ENCODE measurements around the gene CAVIN2.

DNA sequence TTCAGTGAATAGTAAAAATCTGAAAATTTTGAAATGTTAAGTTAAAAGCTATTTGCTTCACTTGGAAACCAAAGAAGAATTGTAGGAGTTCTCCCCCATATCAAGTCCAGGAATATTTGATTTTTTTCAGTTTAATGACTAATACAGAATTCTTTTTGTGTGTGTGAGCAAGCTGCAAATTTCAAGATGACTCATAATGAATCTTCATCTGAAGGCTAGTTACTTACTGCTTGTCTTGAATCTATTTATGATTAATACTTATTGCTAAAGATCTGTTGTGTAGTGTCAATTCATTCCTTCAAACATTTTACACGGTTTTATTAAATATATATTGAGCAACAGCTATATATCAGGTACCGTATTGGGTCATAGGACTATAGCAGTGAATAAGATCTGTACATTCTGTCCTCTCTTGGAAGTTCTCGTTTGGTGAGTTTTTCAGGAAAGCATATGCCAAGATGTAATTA is 47.8 kb upstream of the CAVIN2 start:
- TF ChIP-seq SETDB1 (IDR thresholded peaks at IDR 0.05; ENCODE audit: insufficient read length, low read length) (no peak), ZNF416 (tag by site-specific recombination; IDR thresholded peaks at IDR 0.05) (no peak), ZNF302 (tag by site-specific recombination; IDR thresholded peaks at IDR 0.05; ENCODE audit: low read depth) (no peak), ZNF202 (tag by site-specific recombination; IDR thresholded peaks at IDR 0.05; ENCODE audit: borderline replicate concordance) (no peak), ZNF777 (tag by site-specific recombination; IDR thresholded peaks at IDR 0.05; ENCODE audit: borderline replicate concordance) (no peak), ZNF274 (IDR thresholded peaks at IDR 0.05; ENCODE audit: low read length) (no peak), ZNF274 (tag by site-specific recombination; IDR thresholded peaks at IDR 0.05; ENCODE audit: borderline replicate concordance) (no peak), ZEB2 (tag by site-specific recombination; IDR thresholded peaks at IDR 0.05) (no peak), ZNF76 (tag by site-specific recombination; IDR thresholded peaks at IDR 0.05; ENCODE audit: borderline replicate concordance, low read depth) (no peak), YY1 (tag by site-specific recombination; IDR thresholded peaks at IDR 0.05) (no peak), ZNF112 (tag by site-specific recombination; IDR thresholded peaks at IDR 0.05) (no peak)
- TF ChIP-seq, protein P1, sequence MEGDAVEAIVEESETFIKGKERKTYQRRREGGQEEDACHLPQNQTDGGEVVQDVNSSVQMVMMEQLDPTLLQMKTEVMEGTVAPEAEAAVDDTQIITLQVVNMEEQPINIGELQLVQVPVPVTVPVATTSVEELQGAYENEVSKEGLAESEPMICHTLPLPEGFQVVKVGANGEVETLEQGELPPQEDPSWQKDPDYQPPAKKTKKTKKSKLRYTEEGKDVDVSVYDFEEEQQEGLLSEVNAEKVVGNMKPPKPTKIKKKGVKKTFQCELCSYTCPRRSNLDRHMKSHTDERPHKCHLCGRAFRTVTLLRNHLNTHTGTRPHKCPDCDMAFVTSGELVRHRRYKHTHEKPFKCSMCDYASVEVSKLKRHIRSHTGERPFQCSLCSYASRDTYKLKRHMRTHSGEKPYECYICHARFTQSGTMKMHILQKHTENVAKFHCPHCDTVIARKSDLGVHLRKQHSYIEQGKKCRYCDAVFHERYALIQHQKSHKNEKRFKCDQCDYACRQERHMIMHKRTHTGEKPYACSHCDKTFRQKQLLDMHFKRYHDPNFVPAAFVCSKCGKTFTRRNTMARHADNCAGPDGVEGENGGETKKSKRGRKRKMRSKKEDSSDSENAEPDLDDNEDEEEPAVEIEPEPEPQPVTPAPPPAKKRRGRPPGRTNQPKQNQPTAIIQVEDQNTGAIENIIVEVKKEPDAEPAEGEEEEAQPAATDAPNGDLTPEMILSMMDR (tag by site-specific recombination; IDR thresholded peaks at IDR 0.05) = no peak

Data from HEK293 (cell line).